IPS DF 6.9 (cell line): ENCODE data around the gene LACRT.

ENCODE experiments used
- DNase-seq: peaks from one replicate; pipeline ENCODE4 v3.0.0-alpha.2; 2013; ENCODE audit warnings: low read depth, low spot score
- H3K27ac ChIP-seq: one replicate; pipeline ENCODE4 v1.5.1; 2013; ENCODE audit warnings: low read length, control low read depth
- H3K27me3 ChIP-seq: 2 replicates; pipeline ENCODE4 v1.6.1; 2013; ENCODE audit warnings: mild to moderate bottlenecking, low read length; ENCODE audit not compliant: control insufficient read depth, insufficient read depth
- H3K36me3 ChIP-seq: 2 replicates; pipeline ENCODE4 v1.6.1; 2013; ENCODE audit warnings: low read length; ENCODE audit not compliant: control insufficient read depth, insufficient read depth
- H3K4me1 ChIP-seq: 2 replicates; pipeline ENCODE4 v1.6.1; 2013; ENCODE audit warnings: low read length; ENCODE audit not compliant: control insufficient read depth, insufficient read depth
- H3K4me3 ChIP-seq: 2 replicates; pipeline ENCODE4 v1.5.1; 2013; ENCODE audit warnings: mild to moderate bottlenecking, low read length
- H3K9me3 ChIP-seq: 2 replicates; pipeline ENCODE4 v1.6.1; 2013; ENCODE audit warnings: low read length, inconsistent platforms; ENCODE audit not compliant: control insufficient read depth, insufficient read depth
- WGBS: extraction: QIAGEN DNeasy Blood & Tissue Kit; methylation state at CpG from one replicate; pipeline ENCODE4 v1.1.7; 2013; ENCODE audit warnings: mixed read lengths, missing lambda C conversion rate; ENCODE audit not compliant: insufficient read length, insufficient coverage; 5-methylcytosine and 5-hydroxymethylcytosine counted together

The LACRT gene

DNA sequence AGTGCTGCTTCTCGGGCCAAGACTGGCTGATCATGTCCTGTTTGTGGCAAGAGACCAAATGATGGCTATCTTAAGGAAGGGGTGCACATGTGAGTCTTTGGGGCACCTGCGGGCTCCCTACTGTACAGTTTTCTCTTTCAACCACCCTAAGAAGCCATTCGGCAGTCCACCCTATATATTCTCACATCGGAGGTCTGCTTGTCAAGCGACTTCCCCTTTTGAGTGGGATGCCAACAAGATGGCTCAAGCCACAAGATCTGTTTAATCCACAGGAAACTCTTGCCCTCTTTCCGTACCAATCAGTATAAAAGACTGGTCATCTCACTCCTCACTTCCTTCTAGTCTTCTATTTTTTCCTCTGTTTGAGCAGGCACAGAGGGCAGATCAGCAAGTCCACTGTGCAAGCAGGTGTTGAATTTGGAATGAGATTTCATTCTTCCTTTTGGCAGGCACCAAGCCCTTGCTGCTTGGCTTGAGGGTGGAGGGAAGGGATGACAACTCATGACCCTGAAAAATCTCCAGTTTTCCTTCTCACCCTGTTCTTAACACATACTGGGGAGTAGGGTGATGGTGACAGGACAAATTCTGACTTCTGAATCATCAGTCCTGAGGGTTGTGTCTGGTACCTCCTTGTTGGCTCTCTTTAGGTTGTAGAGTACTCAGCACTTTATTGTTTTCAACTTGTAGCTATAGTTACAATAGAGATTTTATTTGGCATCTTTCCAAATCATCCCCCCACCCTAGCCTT is 17.6 kb downstream of the LACRT start:
- WGBS: no CpG with 5 or more reads among the region's 6 CpGs
- no peak for DNase-seq
- Histone ChIP-seq H3K27ac (no peak overlapping the region), H3K4me1 (no peaks in the 10 kb centered on the region), H3K27me3 (peaks cover 2% of the 10 kb centered on the region), H3K36me3 (no peaks in the 10 kb centered on the region), H3K4me3 (no peak overlapping the region), H3K9me3 (no peaks in the 10 kb centered on the region)

DNA sequence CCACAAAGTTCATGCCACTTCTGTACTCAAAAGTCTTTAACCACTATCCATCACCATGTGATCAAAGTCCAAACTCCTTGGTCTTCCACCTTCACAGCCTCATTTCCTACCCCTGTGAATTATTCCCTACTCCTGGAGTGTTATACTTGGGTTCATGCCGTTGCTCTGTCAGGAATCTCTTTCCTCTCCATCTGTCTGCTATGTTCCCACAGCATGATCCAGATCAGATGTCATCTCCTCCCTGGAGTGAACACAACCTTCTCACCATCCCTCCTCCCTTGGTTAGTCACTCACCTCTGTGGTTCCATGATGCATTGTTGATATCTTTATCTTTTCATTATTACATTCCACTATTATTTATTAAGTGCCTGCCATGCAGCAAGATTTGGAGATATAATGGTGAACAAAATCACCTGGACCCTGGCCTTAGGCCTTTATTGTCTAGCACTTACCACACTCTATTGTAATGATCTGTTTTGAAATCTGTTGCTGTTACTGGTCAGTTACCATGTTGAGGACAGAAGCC is 22.4 kb downstream of the LACRT start:
- no CpG with 5 or more reads among the region's 1 CpG for WGBS
- no peak overlapping the region for H3K27ac ChIP-seq
- no peaks in the 10 kb centered on the region for H3K4me1 ChIP-seq
- H3K27me3 ChIP-seq: peaks cover 12% of the 10 kb centered on the region
- no peak for DNase-seq
- H3K36me3 ChIP-seq: no peaks in the 10 kb centered on the region
- H3K9me3 ChIP-seq: no peaks in the 10 kb centered on the region
- H3K4me3 ChIP-seq: no peak overlapping the region

DNA sequence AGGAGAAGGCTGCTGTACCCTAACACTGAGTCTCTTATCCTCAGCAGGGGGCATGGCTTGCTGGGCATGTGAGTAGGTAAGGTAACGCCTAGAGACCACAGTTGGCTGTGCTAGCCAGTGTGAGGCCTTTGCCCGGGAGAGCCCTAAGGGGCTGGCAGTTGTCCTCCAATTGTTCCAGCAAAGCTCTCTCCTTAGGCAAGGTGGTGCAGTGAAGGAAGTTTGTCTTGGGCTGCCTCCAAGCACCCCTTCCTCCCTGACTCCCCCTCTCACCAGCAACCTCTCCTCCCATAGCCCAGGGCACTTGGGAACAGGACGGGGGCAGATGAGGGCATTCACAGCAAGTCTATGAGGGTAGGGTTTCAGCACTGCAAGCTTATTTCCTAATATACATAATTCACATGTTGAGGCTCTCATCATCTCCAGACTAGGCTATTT is 23.0 kb downstream of the LACRT start:
- H3K27me3 ChIP-seq: peaks cover 12% of the 10 kb centered on the region
- H3K4me1 ChIP-seq: no peaks in the 10 kb centered on the region
- no peaks in the 10 kb centered on the region for H3K9me3 ChIP-seq
- no peak overlapping the region for H3K27ac ChIP-seq
- no CpG with 5 or more reads among the region's 3 CpGs for WGBS
- H3K36me3 ChIP-seq: no peaks in the 10 kb centered on the region
- H3K4me3 ChIP-seq: no peak overlapping the region
- no peak for DNase-seq

DNA sequence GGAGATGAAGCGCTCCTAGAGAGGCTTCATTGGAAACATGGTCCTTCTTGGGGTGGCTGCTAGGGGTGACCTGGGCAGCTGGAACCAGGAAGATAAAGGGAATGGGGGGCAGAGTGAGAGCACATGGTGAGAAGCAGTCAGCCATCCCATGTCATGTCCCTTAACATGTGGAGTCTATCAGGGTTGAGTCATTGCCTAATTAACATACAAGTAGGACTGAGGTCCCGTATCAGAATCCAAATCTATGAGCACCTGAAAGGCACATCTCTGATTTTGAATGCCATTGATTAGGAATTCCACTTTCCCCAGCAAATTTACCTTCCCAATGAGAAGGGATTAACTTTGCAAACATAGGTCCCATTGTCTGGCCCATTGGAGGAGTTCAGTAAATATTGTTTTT is 25.9 kb downstream of the LACRT start:
- no CpG with 5 or more reads among the region's 2 CpGs for whole genome bisulfite sequencing
- Histone ChIP-seq H3K4me1 (no peaks in the 10 kb centered on the region), H3K27ac (no peak overlapping the region), H3K9me3 (no peaks in the 10 kb centered on the region), H3K27me3 (peaks cover 12% of the 10 kb centered on the region), H3K36me3 (no peaks in the 10 kb centered on the region), H3K4me3 (no peak overlapping the region)
- no peak for DNase-seq

DNA sequence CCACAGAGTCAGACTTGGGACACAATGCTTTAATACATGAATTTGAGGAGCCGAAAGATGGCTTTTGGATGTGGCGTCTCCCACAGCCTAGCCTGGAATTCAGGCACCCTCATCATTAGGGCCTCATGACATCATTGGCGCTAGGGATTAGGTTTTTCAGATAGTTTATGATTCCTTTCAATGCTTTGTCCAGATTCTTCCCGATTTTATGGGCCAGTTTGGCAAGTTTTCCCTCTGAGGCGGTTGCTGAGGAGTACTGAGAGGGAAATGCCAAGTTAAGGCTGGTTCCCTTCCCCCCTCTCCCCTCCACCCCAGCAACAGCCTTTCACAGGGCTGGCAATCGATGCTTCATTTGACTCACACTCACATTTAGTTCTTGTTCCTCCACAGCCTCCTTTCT is 26.5 kb downstream of the LACRT start:
- Histone ChIP-seq H3K4me3 (no peak overlapping the region), H3K9me3 (no peaks in the 10 kb centered on the region), H3K27ac (no peak overlapping the region), H3K27me3 (peaks cover 12% of the 10 kb centered on the region), H3K4me1 (no peaks in the 10 kb centered on the region), H3K36me3 (no peaks in the 10 kb centered on the region)
- WGBS: no CpG with 5 or more reads among the region's 6 CpGs
- no peak for DNase-seq

DNA sequence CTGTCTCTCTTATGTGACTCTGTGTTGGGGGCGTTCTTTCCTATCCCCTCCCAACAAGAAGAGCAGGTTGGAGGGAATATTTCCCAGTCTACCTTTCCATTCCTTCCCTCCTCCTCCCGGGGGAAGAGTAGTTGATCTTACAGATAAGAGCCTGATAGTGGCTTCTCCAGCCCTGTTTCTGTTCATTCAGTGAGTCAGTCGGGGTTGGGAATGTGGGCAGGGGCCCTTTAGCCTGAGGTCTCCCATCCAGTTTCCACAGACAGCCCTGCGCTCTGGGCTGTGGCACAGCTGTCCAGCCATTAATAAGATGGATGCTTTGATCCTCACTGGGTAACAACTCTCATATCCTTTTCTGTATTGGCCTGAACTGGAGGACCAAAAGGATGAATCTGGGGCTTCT is 28.1 kb downstream of the LACRT start:
- H3K9me3 ChIP-seq: no peaks in the 10 kb centered on the region
- DNase-seq: no peak
- peaks cover 8% of the 10 kb centered on the region; the same call in 1 of the 2 replicates for H3K27me3 ChIP-seq
- WGBS: no CpG with 5 or more reads among the region's 4 CpGs
- H3K36me3 ChIP-seq: no peaks in the 10 kb centered on the region
- H3K4me1 ChIP-seq: no peaks in the 10 kb centered on the region
- H3K4me3 ChIP-seq: no peak overlapping the region
- no peak overlapping the region for H3K27ac ChIP-seq

DNA sequence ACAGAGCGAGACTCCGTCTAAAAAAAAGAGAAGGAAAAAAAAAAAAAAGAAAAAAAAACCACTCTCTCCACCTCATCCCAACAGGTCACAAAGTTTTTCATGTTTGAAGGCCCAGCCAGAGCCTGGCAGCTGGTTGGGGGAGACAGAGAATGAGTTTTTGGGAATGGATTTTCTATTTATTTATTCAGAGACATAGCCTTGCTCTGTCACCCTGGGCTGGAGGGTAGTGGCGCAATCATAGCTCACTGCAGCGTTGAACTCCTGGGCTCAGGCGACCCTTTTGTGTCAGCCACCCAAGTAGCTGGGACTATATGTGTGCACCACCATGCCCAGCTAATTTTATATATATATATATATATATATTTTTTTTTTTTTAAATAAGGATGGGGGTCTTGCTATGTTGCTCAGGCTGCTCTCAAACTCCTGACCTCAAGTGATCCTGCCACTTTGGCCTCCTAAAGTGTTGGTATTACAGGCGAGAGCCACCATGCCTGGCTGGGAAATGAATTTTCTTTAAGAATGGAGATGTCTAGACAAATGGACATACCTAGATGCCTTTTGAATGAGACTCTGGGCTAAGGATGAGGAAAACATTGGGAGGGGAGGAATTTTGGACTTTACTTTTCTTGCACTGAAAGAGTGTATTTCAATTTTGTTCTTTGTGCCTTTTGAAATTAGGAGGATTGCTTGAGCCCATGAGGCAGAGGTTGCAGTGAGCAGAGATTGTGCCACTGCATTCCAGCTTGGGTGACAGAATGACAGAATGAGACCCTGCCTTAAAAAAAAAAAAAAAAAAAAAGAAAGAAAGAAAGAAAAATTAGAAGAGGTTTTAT is 29.3 kb downstream of the LACRT start:
- no peaks in the 10 kb centered on the region for H3K36me3 ChIP-seq
- H3K27ac ChIP-seq: no peak overlapping the region
- no CpG with 5 or more reads among the region's 6 CpGs for WGBS
- H3K9me3 ChIP-seq: no peaks in the 10 kb centered on the region
- H3K4me3 ChIP-seq: no peak overlapping the region
- DNase-seq: no peak
- H3K27me3 ChIP-seq: peaks cover 6% of the 10 kb centered on the region; the same call in 1 of the 2 replicates
- H3K4me1 ChIP-seq: no peaks in the 10 kb centered on the region

DNA sequence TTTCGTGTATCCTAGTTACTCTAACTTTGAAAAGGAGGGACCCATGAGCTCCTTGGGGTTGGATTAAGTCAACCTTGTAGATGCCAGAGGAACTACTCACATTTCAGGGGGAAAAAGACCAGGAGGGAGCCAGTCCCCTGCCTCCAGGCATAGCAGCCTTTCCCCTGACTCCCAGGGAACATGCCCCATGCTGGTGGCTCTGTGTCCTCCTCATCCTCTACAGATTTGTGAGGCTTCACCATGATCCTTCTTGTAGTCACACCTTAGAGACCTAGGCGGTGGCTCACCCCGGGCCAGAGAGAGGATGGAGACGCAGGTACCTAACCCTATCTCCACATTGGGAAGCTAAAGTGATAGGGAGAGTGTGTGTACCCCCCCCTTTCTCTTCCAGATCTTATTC is 30.3 kb downstream of the LACRT start:
- Histone ChIP-seq H3K27ac (no peak overlapping the region), H3K9me3 (no peaks in the 10 kb centered on the region), H3K36me3 (no peaks in the 10 kb centered on the region), H3K4me3 (no peak overlapping the region), H3K27me3 (peaks cover 6% of the 10 kb centered on the region; the same call in 1 of the 2 replicates), H3K4me1 (no peaks in the 10 kb centered on the region)
- no CpG with 5 or more reads among the region's 4 CpGs for whole genome bisulfite sequencing
- DNase-seq: no peak

DNA sequence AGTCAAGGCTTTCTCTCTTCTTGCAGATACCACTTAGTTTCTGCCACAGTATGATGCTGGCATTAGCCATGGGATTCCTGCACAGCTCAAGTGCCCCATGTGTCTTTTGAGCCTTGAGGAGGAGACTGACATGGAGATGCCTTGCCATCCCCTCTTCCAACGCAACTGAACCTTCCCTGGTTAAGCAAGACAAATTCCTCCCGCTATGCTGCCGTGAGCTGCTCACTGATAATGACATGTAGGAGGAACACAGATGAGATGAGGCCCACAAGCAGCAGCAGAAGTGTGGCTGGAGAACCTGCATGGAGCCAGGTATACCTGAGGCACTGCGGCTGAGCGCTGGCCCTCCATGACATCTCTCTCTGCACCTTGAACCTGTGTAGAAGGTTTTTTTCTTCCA is 30.8 kb downstream of the LACRT start:
- WGBS: no CpG with 5 or more reads among the region's 5 CpGs

DNA sequence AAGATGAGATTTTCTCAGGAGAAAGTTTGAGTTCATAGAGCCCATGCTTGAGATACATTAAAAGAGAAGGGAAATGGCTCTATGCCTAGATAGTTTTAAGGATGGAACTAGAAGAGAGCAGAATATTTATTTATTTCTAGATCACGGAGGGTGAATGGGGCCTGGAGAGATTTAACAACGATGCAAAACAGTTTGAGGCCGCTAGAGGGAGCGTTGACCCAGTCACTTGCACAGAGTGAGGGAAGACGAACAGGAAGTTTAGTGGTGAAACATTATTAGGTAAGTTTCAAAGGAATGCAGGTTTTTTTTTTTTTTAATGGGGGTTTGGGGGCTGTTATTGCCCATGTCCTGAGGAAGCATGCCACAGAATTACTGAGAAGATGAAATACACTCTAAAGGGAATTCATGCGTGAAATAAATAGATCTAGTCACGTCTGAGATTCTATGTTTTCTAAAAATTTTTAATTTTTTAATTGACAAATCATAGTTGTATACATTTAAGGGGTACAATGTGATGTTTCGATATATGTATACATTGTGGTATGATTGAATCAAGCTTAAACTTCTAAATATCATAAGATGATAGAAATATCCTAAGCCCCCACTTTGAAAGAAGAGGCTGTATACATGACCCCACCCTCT is 31.4 kb downstream of the LACRT start:
- Histone ChIP-seq H3K4me1 (no peaks in the 10 kb centered on the region), H3K4me3 (no peak overlapping the region), H3K27ac (no peak overlapping the region), H3K27me3 (no peaks in the 10 kb centered on the region), H3K9me3 (no peaks in the 10 kb centered on the region), H3K36me3 (no peaks in the 10 kb centered on the region)
- peak; percentile 52 for DNase-seq
- no CpG with 5 or more reads among the region's 8 CpGs for WGBS

More for the DNA sequence above, 30.8 kb downstream of the LACRT start:
- peaks cover 1% of the 10 kb centered on the region; the same call in 1 of the 2 replicates for H3K27me3 ChIP-seq
- no peaks in the 10 kb centered on the region for H3K4me1 ChIP-seq
- no peaks in the 10 kb centered on the region for H3K9me3 ChIP-seq
- no peaks in the 10 kb centered on the region for H3K36me3 ChIP-seq
- H3K4me3 ChIP-seq: no peak overlapping the region
- DNase-seq: no peak
- H3K27ac ChIP-seq: no peak overlapping the region
